Parathyroid adenoma (tissue), 2 donors: ENCODE measurements around the gene AJM1.
A peak's percentile ranks its signal among the peaks of the same experiment; 100 is the strongest.

Experiments used
- H2AFZ ChIP-seq: fragments of 300-600 bp; sonication (generic); one replicate; pipeline ENCODE4 v1.7.0; 2017; ENCODE audit warnings: antibody characterized with exemption, mild to moderate bottlenecking
- H3K27ac ChIP-seq: fragments of 300-600 bp; sonication (generic); one replicate; pipeline ENCODE4 v1.7.0; 2017
- H3K27me3 ChIP-seq: fragments of 300-600 bp; sonication (generic); one replicate; pipeline ENCODE4 v1.7.0; 2017; ENCODE audit warnings: low read length; ENCODE audit not compliant: control insufficient read depth, insufficient read depth
- H3K36me3 ChIP-seq: fragments of 300-600 bp; sonication (generic); one replicate; pipeline ENCODE4 v1.7.0; 2017; ENCODE audit warnings: low read length; ENCODE audit not compliant: control insufficient read depth, insufficient read depth
- H3K4me1 ChIP-seq: fragments of 300-600 bp; sonication (generic); one replicate; pipeline ENCODE4 v1.7.0; 2017; ENCODE audit warnings: control low read depth
- H3K4me2 ChIP-seq: fragments of 300-600 bp; sonication (generic); one replicate; pipeline ENCODE4 v1.7.0; 2017; ENCODE audit warnings: low read length
- H3K4me3 ChIP-seq: fragments of 300-600 bp; sonication (generic); one replicate; pipeline ENCODE4 v1.7.0; 2017; ENCODE audit warnings: low read depth, low read length
- H3K79me2 ChIP-seq: fragments of 300-600 bp; sonication (generic); one replicate; pipeline ENCODE4 v1.7.0; 2017; ENCODE audit warnings: control low read depth
- H3K9ac ChIP-seq: fragments of 300-600 bp; sonication (generic); one replicate; pipeline ENCODE4 v1.7.0; 2017; ENCODE audit warnings: mild to moderate bottlenecking
- H3K9me3 ChIP-seq: fragments of 300-600 bp; sonication (generic); one replicate; pipeline ENCODE4 v1.7.0; 2017; ENCODE audit warnings: low read length; ENCODE audit not compliant: control insufficient read depth
- TF ChIP-seq, protein P1 (sequence below): fragments of 300-600 bp; sonication (generic); IDR thresholded peaks from one replicate; pipeline ENCODE4 v1.7.0; 2017; ENCODE audit warnings: antibody characterized with exemption, mild to moderate bottlenecking
- donor health status: primary hyperparathyroidism.

Gene AJM1

GRCh38 chr9:136849960-136850865 lies 7.9 kb downstream of the AJM1 start:
- Histone ChIP-seq H3K36me3 (no peaks in the 10 kb centered on the region), H3K4me3 (peak overlapping the region; percentile 63), H3K4me2 (peak overlapping the region; percentile 98), H3K9me3 (no peaks in the 10 kb centered on the region), H3K27me3 (no peaks in the 10 kb centered on the region), H2AFZ (peak overlapping the region; percentile 28), H3K9ac (no peak overlapping the region), H3K79me2 (no peaks in the 10 kb centered on the region), H3K4me1 (peaks cover 5% of the 10 kb centered on the region), H3K27ac (peak overlapping the region; percentile 36)
- TF ChIP-seq, protein P1, sequence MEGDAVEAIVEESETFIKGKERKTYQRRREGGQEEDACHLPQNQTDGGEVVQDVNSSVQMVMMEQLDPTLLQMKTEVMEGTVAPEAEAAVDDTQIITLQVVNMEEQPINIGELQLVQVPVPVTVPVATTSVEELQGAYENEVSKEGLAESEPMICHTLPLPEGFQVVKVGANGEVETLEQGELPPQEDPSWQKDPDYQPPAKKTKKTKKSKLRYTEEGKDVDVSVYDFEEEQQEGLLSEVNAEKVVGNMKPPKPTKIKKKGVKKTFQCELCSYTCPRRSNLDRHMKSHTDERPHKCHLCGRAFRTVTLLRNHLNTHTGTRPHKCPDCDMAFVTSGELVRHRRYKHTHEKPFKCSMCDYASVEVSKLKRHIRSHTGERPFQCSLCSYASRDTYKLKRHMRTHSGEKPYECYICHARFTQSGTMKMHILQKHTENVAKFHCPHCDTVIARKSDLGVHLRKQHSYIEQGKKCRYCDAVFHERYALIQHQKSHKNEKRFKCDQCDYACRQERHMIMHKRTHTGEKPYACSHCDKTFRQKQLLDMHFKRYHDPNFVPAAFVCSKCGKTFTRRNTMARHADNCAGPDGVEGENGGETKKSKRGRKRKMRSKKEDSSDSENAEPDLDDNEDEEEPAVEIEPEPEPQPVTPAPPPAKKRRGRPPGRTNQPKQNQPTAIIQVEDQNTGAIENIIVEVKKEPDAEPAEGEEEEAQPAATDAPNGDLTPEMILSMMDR: no peak

DNA sequence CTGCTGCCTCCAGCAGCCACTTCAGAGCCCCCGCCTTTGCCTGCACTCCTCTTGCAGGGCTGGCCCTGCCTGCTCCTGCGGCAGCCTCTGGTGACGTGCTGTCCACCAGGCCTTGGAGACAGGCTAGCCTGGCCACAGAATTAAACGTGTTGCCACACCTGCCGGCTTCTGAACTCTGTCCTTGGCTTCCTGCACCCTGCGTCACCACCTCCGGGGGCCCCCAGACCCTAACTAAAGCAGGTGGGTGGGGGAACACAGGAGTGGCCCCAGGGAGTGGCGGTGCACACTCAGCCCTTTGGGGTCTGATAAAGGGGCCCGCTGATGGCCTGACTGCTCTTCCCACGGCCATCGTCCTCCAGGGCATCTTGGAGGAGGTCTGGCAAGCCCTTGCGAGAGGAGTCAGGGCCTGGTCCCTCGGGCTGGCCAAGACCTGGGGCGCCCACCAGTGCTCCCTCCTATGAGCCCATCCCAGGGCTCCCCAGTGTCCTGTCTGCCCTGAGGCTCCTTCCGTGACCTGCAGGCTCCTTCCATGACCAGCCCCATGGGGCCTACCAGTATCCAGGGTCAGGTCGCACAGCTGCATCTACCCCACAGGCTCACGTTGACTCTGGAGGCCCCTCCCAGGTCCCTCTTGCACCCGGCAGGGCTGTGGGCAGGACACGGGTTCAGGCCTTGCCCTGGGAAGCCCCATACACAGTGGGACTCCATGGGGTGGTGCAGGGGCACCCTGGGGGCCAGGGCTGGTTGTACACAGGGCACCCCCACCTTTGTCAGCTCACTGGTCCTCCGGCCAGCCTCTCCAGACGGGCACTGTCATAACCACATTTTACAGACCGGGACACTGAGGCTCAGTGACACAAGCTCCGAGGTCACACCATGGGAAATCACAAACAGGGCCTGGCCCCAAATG lies 8.8 kb downstream of the AJM1 start:
- Histone ChIP-seq H3K27ac (no peak overlapping the region), H3K36me3 (no peaks in the 10 kb centered on the region), H3K27me3 (no peaks in the 10 kb centered on the region), H3K4me3 (no peak overlapping the region), H3K4me2 (no peak overlapping the region), H3K9ac (no peak overlapping the region), H2AFZ (no peak overlapping the region), H3K9me3 (no peaks in the 10 kb centered on the region), H3K79me2 (no peaks in the 10 kb centered on the region), H3K4me1 (peaks cover 5% of the 10 kb centered on the region)
- TF ChIP-seq, protein P1: no peak

GRCh38 chr9:136851941-136852663 lies 9.8 kb downstream of the AJM1 start, which contains the start of gene MAMDC4:
Gene MAMDC4, plus strand, starts transcription at chr9:136852346. Its CDS starts 71 bp downstream, at chr9:136852417.
- Histone ChIP-seq H3K27me3 (no peaks in the 10 kb centered on the region), H3K36me3 (no peaks in the 10 kb centered on the region), H3K4me1 (peaks cover 5% of the 10 kb centered on the region), H3K79me2 (no peaks in the 10 kb centered on the region), H3K4me2 (no peak within 1 kb of the TSS), H3K4me3 (no peak within 1 kb of the TSS), H2AFZ (no peak within 1 kb of the TSS), H3K9ac (no peak within 1 kb of the TSS), H3K9me3 (no peaks in the 10 kb centered on the region), H3K27ac (no peak within 1 kb of the TSS)
- TF ChIP-seq, protein P1: no peak

GRCh38 chr9:136852664-136853595 lies 10.7 kb downstream of the AJM1 start:
- Histone ChIP-seq H3K9ac (no peak overlapping the region), H2AFZ (no peak overlapping the region), H3K4me1 (peaks cover 4% of the 10 kb centered on the region), H3K9me3 (no peaks in the 10 kb centered on the region), H3K36me3 (no peaks in the 10 kb centered on the region), H3K4me2 (no peak overlapping the region), H3K27me3 (no peaks in the 10 kb centered on the region), H3K4me3 (no peak overlapping the region), H3K79me2 (no peaks in the 10 kb centered on the region), H3K27ac (no peak overlapping the region)
- TF ChIP-seq, protein P1: no peak
